Inflammatory macrophage treated with lipopolysaccharide for 1 hour (primary cell): ENCODE data around the gene OSTN.

Experiments
- DNase-seq, 2 donors: peaks; one replicate each; pipeline ENCODE4 v3.0.0-alpha.2; 2020 to 2022

Gene OSTN

DNA sequence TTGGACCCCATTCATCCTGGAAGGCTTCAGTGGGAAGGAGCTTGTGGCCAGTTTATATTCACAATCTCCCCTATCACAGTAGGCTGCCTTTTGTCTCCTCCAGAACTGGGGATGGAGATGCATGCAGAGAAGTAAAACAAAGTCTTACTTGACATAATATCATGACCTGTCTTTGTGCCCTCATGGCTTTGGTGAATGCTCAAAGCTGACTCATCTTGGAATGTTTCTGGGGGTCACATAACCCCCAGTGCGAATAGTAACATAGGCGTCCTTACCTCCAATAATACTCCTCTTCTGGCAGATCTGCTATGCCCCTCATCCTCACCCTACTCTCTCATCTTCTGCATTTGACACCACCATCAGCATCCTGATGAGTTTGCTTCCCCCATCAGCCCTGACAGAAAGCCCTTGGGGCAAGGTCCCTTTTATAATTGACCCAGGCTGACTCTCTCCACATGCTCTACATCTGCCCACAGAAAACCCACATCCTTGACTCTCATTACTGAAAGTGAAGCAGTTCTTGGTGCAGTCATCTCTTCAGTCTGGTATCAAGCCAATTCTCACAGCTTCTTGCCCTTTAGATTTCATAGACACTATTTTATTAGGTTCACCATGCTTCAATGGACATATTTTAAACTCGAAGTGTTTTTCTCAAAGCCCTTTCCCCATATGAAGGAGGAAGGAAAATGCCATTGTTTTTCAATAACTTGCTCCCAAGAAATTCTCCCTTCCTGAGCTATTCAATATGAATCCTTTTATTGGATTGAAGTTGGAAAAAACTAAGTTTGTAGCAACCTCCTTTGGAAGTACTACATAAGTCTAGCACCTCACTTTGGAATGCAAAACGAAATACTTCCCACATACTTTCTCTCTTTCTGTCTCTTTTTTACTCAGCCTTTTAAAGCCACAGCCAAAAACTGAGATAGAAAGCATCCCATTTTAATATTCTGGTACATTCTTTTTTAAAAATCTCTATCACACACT, 36.6 kb downstream of the OSTN start:
- DNase-seq, result no peak

DNA sequence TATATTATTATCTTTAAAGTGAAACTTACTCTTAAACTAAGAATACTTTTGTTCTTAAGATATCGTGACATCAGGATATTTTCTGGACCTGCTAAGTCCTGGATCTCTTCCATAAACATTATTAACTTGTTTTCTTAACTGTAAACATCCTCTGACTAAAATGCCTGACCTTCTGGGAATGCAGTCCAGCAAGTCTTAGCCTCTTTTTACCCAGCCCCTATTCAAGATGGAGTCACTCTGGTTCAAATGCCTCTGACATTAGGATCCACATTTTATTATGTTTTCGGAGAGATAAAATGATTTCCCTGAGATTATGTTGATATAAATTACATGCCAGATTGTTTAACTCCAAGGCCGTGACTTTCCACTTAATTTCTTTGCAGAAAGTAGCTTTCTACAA, 37.6 kb downstream of the OSTN start:
- no peak for DNase-seq

DNA sequence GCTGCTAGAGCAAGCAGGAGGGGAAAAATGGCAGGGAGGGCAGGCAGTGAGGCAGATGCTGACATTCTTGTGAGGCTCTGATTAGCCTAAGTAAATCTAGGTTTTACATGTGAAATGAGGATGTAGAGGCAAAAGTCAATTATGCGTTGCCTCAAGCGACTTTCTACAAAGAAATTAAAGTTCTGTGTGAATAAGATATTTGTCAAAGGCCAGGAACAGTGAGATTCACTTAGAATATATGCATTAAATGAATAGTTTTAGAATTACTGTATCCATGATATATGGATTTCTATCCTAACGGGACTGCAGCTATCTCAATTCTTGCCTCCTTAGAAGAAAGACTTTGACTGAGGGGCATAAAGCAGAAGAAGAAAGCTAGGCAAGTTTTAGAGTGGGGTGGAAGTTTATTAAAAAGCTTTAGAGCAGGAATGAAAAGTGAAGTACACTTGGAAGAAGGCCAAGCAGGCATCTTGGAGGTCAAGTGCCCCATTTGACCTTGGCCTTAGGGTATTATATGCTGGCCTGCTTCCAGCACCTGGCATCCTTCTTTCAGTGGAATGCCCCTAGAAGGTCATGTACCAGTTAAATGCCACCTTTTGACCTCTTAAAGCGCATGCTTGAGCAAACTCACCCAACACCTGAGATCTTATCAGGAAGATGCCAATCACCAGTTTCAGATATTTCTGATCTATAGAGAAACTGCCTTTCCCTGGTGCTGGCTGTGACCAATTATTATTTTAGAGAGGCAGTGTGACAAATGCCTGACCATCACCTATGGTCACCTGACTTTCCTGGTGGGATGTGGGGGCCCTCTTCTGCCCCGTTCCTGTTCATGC, 38.2 kb downstream of the OSTN start:
- DNase-seq, result no peak

DNA sequence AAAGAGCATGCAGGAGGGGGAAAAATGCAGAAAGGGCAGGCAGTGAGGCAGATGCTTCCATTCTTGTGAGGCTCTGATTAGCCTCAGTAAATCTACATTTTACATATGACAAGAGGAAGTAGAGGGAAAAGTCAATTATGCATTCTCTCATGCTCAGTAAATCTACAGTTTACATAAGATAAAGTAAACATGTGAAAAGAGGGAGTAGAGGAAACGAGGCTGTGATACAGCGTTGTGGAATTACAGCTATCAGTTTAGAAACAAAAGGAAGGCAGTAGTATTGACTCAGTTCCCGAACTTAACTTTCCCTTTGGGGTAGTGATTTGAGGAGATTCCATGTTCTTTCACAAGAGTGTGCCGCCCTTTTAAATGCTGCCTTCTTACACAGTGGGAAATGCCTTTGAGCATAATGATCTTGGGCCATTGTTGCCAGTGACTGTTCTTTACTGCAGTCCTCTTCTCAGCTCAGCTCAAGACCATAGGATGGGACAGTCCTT, 39.3 kb downstream of the OSTN start:
- no peak for DNase-seq

DNA sequence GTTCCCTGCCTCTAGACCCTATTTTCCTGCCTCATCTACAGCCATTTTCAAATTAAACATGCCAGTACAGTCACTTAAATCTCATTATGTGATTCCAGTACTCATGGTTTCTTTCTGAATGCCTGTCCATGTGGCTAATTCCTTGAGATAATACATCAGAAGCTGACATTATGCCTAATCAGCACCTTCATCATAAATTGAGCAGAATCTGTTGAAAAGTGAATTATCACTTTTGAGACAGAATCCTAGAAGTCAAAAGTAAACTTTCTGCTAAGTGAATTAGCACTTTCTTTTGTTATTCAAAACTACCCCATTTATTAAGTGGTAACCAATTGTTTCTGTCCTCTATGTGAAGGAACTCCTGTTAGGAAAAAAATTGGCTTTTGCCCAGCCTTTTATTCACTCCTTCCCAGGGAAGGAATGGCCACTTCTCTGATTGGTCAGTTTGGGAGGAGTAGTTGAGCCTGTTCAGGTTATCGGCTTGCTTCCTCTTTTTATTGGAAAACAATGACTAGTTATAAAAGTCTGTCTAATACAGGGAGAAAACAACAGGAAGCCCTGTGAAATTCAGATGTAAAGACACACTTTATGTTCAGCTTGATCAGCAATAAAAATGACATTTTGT, 40.5 kb downstream of the OSTN start:
- peak; percentile 13 to 15 for DNase-seq

DNA sequence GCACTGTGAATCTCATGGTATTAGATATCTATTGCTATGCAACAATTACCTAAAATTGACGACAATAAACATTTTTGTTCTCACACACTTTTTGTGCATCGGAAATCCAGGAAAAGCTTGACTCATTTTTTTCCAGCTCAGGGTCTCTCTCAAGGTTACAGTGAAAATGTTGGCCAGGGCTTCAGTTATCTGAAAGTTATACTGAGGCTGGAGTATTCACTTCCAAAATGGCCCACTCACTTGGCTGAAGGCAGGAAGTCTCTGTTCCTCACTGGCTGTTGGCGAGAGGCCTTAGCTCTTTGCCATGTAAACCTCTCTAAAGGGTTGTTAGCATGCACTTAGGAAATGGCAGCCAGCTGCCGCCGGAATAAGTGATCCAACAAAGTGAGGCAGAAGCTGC, 41.4 kb downstream of the OSTN start:
- DNase-seq, result no peak

DNA sequence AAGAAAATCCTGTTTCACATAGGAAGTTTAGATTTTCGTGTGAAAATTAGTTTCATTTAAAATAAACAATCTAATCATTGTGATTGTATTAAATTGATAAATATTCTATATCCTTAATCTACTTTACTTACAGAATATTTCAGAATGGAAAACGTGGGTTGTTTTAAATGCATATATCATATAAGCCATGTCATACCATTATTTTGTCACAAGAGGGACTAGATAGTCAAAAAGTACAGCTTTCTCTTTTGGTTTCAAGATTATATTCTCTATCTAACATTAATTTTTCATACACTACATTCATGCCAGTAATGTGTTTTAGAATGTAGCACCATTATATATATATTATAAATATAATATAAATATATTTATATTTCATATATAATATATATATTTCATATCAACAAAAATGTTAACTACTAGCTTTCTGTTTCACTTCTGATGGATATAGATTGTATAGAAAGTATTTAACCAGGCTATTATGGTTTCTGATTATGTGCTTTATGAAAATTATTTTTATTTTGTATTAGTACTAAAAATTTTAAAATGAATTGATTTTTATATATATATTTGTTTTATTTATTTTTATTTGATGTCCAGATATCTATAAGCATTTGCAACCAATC, 45.3 kb downstream of the OSTN start:
- peak; percentile 19 to 51 for DNase-seq

DNA sequence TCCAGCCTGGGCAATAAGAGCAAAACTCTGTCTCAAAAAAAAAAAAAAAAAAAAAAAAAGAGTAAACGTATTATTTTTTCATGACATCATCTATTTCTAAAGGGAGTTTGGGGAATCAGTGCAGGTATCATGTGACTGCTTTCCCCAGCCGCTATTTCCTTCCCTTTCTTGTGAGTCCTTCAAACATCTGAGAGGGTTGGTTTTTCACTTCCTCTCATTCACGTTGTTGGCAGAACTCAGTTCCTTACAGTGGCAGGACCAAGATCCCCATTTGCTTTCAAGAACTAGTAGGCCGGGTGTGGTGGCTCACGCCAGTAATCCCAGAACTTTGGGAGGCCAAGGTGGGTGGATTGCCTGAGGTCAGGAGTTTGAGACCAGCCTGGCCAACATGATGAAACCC, 47.0 kb downstream of the OSTN start:
- DNase-seq, result peak; percentile 88 to 89

DNA sequence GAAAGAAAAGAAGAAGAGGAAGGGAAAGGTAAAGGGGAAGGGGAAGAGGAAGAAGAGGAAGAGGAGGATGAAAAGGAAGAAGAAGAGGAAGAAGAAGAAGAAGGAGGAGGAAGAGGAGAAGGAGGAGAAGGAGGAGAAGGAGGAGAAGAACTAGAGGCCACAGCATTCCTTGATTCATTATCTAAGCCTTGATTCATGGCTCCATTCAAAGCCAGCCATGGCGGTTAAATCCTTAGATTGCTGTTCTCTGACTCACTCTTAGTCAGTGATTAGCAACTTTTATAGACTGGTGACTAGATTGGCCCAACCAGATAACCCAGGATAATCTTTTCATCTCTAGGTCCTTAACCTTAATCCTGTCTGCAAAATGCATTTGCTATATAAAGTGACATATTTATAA, 47.6 kb downstream of the OSTN start:
- DNase-seq, result no peak

DNA sequence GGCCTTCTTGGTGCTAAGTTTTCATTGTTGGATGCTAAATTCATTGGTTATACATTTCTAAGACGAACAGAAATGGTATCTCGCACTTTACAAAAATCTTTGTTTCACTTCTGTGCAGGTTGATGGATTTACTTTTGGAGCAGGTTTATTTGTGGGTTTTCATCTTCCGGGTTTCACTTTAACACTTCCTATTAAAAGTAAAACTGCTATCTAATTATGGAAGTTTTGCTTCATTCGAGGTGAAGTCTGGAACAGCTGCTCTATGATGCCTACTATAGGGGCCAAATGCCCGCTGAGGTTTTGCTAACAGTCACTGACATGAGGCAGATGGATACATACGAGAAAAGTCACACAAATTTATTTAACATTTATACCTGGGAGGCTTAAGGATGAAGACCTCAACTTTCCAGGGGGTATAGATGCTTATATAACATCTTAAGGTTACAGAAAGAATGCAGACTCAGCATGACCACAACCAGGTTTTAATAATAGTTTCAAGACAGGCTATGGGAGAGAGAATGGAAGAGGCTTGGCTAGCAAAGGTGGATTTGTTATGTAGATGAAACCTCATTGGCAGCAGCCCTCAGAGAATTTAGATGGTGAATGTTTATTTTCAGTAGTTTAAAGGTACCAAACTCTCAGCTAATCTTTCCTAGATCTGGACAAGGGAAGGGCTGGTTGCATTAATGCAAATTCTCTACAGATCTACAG, 54.2 kb downstream of the OSTN start:
- DNase-seq, result no peak

DNA sequence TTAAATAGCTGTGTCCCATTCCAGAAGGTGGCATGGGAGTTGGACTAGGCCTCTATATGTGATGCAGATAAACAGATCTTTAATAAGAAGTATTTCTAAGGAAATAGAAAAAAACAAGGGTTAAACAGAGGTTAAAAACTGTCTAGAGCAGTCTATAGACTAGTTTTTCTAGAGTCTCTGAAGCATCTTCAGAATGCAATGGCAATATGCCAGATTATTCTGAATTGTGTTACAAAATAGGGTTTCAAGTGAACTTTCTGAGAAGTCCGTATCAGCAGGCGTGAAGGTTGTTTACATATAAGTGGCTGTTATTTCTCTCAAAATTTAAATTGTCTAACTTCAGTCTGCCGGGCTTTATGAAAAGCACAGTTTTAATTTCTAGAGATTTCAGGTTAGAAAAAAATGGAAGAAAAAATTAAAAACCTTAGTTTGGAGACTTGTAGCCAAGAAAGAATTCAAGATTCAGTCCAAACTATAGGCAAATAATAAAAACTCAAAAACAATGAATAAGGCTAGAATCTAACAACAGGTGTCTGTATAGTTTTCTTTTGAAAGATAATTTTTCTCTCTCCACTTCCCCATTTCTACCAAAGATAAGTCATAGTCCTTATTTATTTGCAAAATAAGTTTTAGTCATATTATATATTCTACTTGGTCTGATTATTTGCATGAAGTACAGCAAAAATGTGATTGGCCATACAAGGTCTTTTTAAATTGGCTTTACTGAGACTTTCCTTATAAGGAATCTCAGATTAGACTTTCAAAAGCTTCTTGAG, 55.2 kb downstream of the OSTN start:
- no peak for DNase-seq

DNA sequence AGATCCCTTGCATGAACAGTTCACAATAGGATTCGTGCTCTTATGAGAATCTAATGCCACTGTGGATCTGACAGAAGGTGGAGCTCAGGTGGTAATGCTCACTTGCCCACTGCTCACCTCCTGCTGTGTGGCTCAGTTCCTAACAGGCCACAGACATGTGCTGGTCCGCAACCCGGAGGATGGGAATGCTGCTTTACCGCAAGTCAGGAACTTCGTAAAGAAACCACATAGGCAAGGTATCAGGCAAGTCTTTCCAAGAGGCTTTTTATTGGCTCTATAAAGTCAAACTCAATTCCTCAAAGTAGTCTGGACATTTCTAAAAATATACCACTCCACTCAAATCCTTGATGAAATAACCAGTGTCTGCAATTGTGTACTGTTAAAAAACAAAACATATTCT, 56.1 kb downstream of the OSTN start:
- DNase-seq, result no peak

DNA sequence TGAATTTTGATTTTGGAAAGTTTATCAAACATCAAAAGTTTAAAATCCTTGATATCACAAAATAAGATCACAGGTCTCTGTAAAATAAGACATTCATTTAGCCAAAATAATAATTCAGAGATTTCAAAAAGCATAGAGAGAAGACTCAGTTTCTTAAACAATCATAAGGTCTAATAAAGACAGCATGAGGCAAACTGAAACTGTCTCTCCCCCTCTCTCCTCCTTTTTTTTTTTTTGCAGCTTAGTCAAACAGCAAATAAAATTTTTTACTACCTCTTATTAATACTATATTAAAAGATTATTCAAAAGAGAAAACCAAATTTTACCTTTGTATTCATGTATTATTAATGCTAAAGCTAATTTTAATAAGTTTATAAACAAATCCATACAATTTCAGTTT, 57.4 kb downstream of the OSTN start:
- no peak for DNase-seq

DNA sequence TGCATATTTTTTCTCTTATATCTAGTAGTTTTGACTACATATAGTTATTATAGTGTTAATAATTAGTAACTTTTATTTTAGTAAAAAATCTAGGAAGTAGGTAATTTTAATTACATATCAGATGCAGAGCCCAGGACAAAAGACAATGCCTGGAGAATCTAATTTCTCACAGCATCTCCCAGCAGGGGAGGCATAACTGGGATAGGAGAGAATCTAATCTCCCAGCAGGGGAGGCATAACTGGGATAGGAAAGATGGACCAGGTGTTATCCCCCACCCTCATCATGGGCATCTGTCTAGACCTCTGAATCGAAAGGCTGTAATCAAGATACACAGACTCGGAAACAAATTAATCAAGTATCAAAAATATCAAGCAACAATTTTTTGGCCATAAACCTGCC, 58.2 kb downstream of the OSTN start:
- DNase-seq, result no peak

DNA sequence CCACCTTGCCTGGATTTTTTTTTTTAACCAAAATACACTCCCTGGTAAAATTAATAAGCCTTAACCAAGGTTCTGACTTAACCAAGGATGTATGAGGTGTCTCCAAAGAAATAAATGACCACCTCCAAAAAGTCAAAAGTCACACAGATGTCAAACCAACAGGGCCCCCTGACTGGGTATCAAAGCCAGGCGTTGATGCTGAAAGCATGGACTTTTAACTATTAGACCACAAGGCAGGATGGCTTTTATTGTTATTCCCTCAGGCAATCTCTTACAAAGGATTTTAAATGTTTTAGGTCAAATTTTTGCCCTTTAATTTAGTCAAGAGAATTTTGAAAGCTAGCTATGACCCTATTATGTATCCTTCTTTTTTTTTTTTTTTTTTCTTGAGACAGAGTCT, 60.4 kb downstream of the OSTN start:
- DNase-seq, result no peak

DNA sequence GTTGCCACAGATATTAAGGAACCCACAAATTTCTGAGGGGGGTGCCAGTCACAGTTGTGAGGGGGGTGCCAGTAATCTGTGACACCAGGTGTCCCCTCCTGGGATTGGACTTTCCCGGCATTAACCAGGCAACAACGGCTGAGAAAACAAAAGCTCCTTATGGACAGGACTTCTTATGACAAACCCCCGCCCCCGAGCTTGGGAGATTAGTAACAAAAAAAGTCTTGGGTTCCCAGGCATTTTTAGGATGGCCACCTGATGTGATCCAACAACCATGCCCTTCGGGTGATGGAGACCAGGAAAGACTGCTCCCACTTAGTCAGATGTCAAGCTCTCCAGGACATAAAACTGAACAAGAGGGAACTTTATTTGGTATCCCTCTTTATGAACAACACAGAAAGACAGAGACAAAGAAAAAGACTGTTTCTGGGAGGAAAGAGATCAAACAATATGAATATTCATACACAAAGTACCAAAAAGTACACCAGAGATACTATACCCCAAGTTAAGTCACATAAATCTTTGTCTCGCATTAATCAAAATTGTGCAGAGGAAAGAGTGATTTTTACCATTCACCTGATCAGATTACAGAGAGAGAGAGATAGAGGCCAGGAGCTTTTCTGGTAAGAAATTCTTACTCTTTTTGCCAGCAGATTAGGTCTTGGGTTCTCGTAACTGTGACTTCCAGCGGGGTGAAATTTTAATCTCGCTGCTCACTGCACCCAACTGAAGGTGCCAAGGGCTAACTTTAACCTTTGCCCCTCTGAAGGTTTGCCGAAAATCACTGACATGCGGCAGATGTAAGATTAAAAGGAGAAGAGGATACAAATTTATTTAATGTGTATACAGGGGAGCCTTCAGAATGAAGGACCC, 61.6 kb downstream of the OSTN start:
- no peak for DNase-seq

DNA sequence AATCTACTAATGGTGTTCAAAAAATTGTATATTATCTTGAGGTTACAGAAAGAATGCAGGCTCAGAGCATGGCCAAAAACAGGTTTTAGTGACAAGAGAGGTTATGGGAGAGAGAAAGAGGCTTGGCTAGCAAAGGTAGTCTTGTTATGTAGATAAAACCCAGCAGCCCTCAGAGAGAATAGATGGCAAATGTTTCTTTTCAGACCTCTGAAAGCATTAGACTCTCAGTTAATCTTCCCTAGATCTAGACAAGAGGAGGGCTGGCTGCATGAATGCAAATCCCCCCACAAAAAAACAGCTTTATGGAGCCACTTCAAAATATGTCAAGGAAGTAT, 62.2 kb downstream of the OSTN start:
- no peak for DNase-seq

DNA sequence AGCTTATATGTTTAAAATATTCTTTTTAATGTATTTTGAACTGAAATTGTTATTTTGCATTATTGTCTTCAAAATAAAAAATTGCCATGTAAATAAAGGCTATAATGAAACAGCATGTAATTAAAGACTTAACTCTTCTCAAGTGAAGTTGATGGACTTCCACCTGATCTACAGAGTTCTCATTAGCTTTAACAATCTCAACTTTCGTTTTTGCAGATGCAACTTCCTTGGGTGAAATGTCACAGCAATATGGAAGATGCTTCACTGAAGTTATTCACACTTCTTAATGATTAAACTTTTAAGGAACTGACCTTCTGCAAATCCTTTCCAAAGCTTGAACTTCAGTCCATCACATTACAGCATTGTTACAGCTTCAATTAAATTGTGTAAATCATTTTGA, 63.6 kb downstream of the OSTN start:
- no peak for DNase-seq

DNA sequence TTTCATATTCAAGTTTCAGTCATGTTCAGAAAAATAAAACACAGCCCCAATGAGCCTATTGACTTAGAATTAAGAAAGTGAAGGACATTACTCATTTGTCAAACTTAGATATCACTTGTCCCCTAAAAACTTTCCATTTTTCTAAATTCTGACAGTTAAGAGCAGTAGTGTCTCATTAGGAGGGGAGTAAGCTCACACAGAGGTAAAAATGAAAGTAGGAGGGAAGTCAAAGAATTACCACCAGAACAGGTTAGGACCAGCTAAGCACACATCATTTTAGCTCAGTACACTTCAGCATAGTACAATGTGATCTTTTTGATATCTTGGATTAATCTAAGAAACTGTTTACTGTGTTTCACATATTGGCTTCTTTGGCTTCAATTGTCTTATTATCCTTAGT, 64.3 kb downstream of the OSTN start:
- no peak for DNase-seq

DNA sequence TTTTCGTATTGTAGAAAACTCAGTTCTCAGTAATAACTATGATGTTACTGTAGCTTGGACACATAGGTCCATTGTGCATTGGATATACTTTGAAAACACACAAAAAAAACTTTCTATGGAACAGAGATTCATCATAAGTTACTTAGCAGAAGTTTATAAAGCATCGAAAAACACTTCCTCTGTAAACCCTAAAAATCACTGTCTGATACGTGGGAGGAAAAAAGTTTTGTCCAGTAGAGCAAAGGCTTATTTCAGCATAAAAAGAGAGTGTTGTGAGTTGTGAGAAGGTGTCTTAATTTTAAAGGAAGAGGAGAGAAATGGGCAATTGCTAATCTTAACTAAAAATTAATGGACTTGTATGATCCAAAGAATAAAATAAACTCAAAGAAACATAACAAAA, 64.8 kb downstream of the OSTN start:
- DNase-seq, result peak; percentile 42 to 51
